HepG2 (cell line): ENCODE data around the gene LORICRIN. TPM values are rescaled to one million over a fixed set of nuclear protein-coding genes. Genes with fewer than 3 reads are reported as not detected.
"Not testable (repeated sequence)": the region's sequence is repeated elsewhere in the genome, so short reads cannot be mapped to it uniquely, and the experiment has no call there.

Experiments used
- ATAC-seq: fragments of 200-7000 bp; cut with Tn5 transposase; 3 replicates; pipeline ENCODE4 v1.9.1; 2020; ENCODE audit warnings: mild to moderate bottlenecking, moderate library complexity
- BruUV-seq: library from RNA; stranded (reverse); fragments of 400-500 nt; replicated peaks from 2 replicates; lab custom pipeline; 2021; lab: Mats Ljungman, UMichigan
- CTCF ChIA-PET: fragments of 300-600 bp; formaldehyde crosslinking; extraction: SDS; loops from one replicate; lab custom pipeline; 2021; ENCODE audit warnings: low total read pairs, inconsistent platforms, low intra/inter-chr PET ratio; lab: Yijun Ruan, JAX
- POLR2A ChIA-PET: fragments of 350-600 bp; sonication (Branson Sonifier 250); formaldehyde crosslinking; loops from one replicate; lab custom pipeline; 2020; ENCODE audit warnings: antibody characterized with exemption, inconsistent platforms; lab: Yijun Ruan, JAX
- DNase-seq: peaks from one replicate; pipeline ENCODE4 v3.0.0-alpha.2; 2015; ENCODE audit warnings: low spot score
- FAIRE-seq: peaks from 3 replicates; lab custom pipeline; 2011; peaks lifted over from hg19 to GRCh38; lab: Jason Lieb, UNC
- H2AFZ ChIP-seq: one replicate; pipeline ENCODE4 v1.6.1; 2011; ENCODE audit warnings: low read length, inconsistent platforms
- H3K27ac ChIP-seq: fragments of 300-600 bp; 3 replicates; pipeline ENCODE4 v1.8.0; 2011; ENCODE audit warnings: mixed run types, mild to moderate bottlenecking, mixed read lengths, low read length, inconsistent platforms; ENCODE audit not compliant: insufficient read depth; ENCODE audit errors: extremely low read length
- H3K27me3 ChIP-seq, 2 experiments: fragments of 200-600 bp in 1 of 2; 2 replicates in 1 of 2; 3 replicates in 1 of 2; pipeline versions ENCODE4 v1.6.0 to v1.8.0; 2011; ENCODE audit warnings: low read length in 2 of 2, mild to moderate bottlenecking in 2 of 2, moderate library complexity in 2 of 2, inconsistent platforms in 1 of 2; ENCODE audit not compliant: insufficient read depth in 2 of 2, control insufficient read depth in 1 of 2
- H3K36me3 ChIP-seq, 2 experiments: fragments of 200-600 bp in 1 of 2; replicated peaks in 1 of 2; 2 replicates in 1 of 2; 3 replicates in 1 of 2; pipeline versions ENCODE4 v1.5.1 to v1.8.0; 2011; ENCODE audit warnings: low read length in 2 of 2, inconsistent platforms in 1 of 2; ENCODE audit not compliant: insufficient read depth in 2 of 2, control insufficient read depth in 1 of 2
- H3K4me1 ChIP-seq: 2 replicates; pipeline ENCODE4 v1.5.1; 2012; ENCODE audit warnings: low read length, inconsistent platforms; ENCODE audit not compliant: insufficient read depth
- H3K4me2 ChIP-seq: 2 replicates; pipeline ENCODE4 v1.6.0; 2011; ENCODE audit warnings: low read depth, low read length, inconsistent platforms
- H3K4me3 ChIP-seq, 3 experiments: fragments of 200-600 bp in 1 of 3; sonication (generic), shearing (Covaris generic) in 1 of 3; replicated peaks in 1 of 3; 2 replicates each; pipeline ENCODE4 v1.5.1; 2011 to 2016; ENCODE audit warnings: low read length in 3 of 3, inconsistent platforms in 2 of 3, low read depth in 2 of 3, mild to moderate bottlenecking in 2 of 3, control low read depth in 1 of 3, mixed read lengths in 1 of 3; ENCODE audit not compliant: insufficient read depth in 1 of 3
- H3K79me2 ChIP-seq: one replicate; pipeline ENCODE4 v1.6.1; 2011; ENCODE audit warnings: low read length, inconsistent platforms; ENCODE audit not compliant: insufficient read depth
- H3K9ac ChIP-seq: 2 replicates; pipeline ENCODE4 v1.6.0; 2011; ENCODE audit warnings: mild to moderate bottlenecking, low read depth, low read length, inconsistent platforms; ENCODE audit not compliant: insufficient read depth
- H3K9me3 ChIP-seq: 2 replicates; pipeline ENCODE4 v1.5.1; 2012; ENCODE audit warnings: mild to moderate bottlenecking, low read length
- H4K20me1 ChIP-seq: 2 replicates; pipeline ENCODE4 v1.6.0; 2011; ENCODE audit warnings: inconsistent platforms, mild to moderate bottlenecking, low read length, moderate library complexity; ENCODE audit not compliant: insufficient read depth
- HNF4A ChIP-seq: sonication (generic); formaldehyde crosslinking; IDR thresholded peaks from 2 replicates; pipeline ENCODE4 v1.4.0; 2020; ENCODE audit warnings: missing genetic modification reagents
- KLF9 ChIP-seq: IDR thresholded peaks from 2 replicates; pipeline ENCODE4 v1.6.1; 2016; ENCODE audit warnings: low read depth
- NPAS2 ChIP-seq: sonication (generic); formaldehyde crosslinking; IDR thresholded peaks from 2 replicates; pipeline ENCODE4 v1.8.0; 2022; ENCODE audit warnings: mild to moderate bottlenecking, missing genetic modification reagents, borderline replicate concordance
- RAD21 ChIP-seq: fragments of 450-650 bp; formaldehyde crosslinking; IDR thresholded peaks from 2 replicates; pipeline ENCODE4 v1.5.0; 2020; ENCODE audit warnings: mild to moderate bottlenecking
- SMC3 ChIP-seq: IDR thresholded peaks from 2 replicates; pipeline ENCODE4 v1.6.1; 2011; ENCODE audit warnings: low read length, improper control_type of control experiment
- SPEN ChIP-seq: sonication (generic); formaldehyde crosslinking; IDR thresholded peaks from 2 replicates; pipeline ENCODE4 v1.5.1; 2020; ENCODE audit warnings: low read depth, mild to moderate bottlenecking, missing genetic modification reagents
- STAG1 ChIP-seq: sonication (generic); formaldehyde crosslinking; IDR thresholded peaks from 2 replicates; pipeline ENCODE4 v1.4.0; 2020; ENCODE audit warnings: missing genetic modification reagents
- ZKSCAN8 ChIP-seq: IDR thresholded peaks from 2 replicates; pipeline ENCODE4 v1.6.1; 2016; ENCODE audit warnings: borderline replicate concordance, missing genetic modification reagents, missing compliant biosample characterization
- WGBS: methylation state at CpG from one replicate; pipeline ENCODE4 v1.1.6; 2017; ENCODE audit warnings: low lambda C conversion rate; 5-methylcytosine and 5-hydroxymethylcytosine counted together
- in situ Hi-C: cut with HindIII; loops from 2 replicates; pipeline ENCODE4 v1.10.0; 2017; ENCODE audit warnings: low pct_unique_long_range_greater_than_20kb; ENCODE audit not compliant: extremely low pct_ligation_motif_present
- intact Hi-C: fragments of 100-400 bp; cut with micrococcal nuclease; formaldehyde crosslinking; loops from one replicate; pipeline ENCODE4 v1.10.0; 2022; ENCODE audit not compliant: unreplicated experiment
- polyA plus RNA-seq, 8 experiments: library from polyadenylated mRNA; depleted of rRNA in 3 of 8; stranded (reverse) in 7 of 8; unstranded in 1 of 8; fragments of >200 nt; fragmentation: Illumina TruSeq in 4 of 8; extraction: Trizol in 4 of 8; gene quantifications; 2 replicates each; pipeline versions ENCODE4 v1.2.1 to v1.2.3, GENCODE V29; 2011 to 2016; ENCODE audit warnings: low read depth in 4 of 8, missing spikeins in 1 of 8, mixed read lengths in 1 of 8; ENCODE audit not compliant: insufficient read depth in 1 of 8
- total RNA-seq, 5 experiments: library from RNA; depleted of rRNA; stranded (reverse); fragments of >200 nt; fragmentation: Illumina TruSeq; extraction: Trizol; gene quantifications; 2 replicates each; pipeline ENCODE4 v1.2.3, GENCODE V29; 2016; ENCODE audit warnings: low read depth in 1 of 5
- TF ChIP-seq, protein P1 (sequence below): sonication (generic); formaldehyde crosslinking; IDR thresholded peaks from 2 replicates; pipeline ENCODE4 v1.5.0; 2020; ENCODE audit warnings: mild to moderate bottlenecking, missing genetic modification reagents, moderate library complexity
- TF ChIP-seq, protein P2 (sequence below): sonication (generic); formaldehyde crosslinking; IDR thresholded peaks from 2 replicates; pipeline ENCODE4 v1.9.0; 2021; ENCODE audit warnings: missing genetic modification reagents, borderline replicate concordance
- TF ChIP-seq, protein P3 (sequence below): sonication (generic); formaldehyde crosslinking; IDR thresholded peaks from 2 replicates; pipeline ENCODE4 v1.5.1; 2020; ENCODE audit warnings: mild to moderate bottlenecking, missing genetic modification reagents, borderline replicate concordance

Gene LORICRIN
- total and polyA plus RNA-seq, 2 of the 13 experiments (the other 11 are each of a cell fraction or from before 2014, with no cell fraction given): not detected

DNA sequence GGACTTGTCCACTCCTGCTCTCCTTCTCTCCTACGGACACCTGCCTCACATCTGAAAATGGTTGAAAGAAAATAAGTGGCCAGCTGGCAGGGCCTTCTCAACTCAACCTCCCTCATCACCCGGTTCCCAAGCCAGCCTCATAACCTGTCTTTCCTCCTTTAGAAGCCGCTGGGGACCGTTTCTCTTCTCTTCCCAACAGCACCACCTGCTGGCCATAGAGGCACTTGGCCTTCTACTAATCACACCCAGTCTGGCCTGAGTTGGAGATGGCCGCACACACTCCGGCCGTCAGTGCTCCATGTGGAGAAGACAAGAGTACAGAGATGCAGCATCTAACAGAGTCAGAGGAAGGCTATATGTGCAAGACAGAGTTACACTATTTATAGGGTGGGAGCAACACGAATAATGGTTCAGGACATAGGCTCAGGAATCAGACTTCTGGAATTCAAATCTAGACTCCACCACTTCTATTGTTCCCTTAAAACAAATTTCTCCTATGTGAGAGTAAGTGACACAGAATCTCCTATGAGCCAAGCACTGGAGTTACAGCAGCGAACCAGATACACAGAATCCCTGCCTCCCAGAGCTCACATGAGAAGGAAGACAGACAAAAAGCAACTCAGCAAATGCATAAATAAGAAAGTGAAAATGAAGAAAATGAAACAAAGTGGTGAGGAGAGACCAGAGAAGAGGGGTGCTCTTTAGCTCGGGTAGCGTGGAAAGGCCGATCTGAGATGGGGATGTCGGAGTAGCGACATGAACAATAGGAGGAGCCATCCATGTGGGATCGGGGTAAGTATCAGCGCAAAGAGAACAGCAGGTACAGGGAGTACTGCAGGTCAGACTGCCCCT is 36.2 kb upstream of the LORICRIN start:
- POLR2A ChIA-PET, H4K20me1 ChIP-seq, H3K36me3 ChIP-seq, H3K9ac ChIP-seq, BruUV-seq, H3K9me3 ChIP-seq, H3K27ac ChIP-seq, H2AFZ ChIP-seq, intact Hi-C loops, H3K4me1 ChIP-seq, H3K79me2 ChIP-seq, H3K4me2 ChIP-seq, H3K4me3 ChIP-seq: not testable (repeated sequence)
- TF ChIP-seq RAD21 (CRISPR knock-in tag): peak; percentile 35; the same call in 1 of the 2 replicates
- TF ChIP-seq, protein P1, sequence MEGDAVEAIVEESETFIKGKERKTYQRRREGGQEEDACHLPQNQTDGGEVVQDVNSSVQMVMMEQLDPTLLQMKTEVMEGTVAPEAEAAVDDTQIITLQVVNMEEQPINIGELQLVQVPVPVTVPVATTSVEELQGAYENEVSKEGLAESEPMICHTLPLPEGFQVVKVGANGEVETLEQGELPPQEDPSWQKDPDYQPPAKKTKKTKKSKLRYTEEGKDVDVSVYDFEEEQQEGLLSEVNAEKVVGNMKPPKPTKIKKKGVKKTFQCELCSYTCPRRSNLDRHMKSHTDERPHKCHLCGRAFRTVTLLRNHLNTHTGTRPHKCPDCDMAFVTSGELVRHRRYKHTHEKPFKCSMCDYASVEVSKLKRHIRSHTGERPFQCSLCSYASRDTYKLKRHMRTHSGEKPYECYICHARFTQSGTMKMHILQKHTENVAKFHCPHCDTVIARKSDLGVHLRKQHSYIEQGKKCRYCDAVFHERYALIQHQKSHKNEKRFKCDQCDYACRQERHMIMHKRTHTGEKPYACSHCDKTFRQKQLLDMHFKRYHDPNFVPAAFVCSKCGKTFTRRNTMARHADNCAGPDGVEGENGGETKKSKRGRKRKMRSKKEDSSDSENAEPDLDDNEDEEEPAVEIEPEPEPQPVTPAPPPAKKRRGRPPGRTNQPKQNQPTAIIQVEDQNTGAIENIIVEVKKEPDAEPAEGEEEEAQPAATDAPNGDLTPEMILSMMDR (CRISPR knock-in tag): peak; percentile 86
- TF ChIP-seq SMC3: 0 out of 2 replicates have a peak, but pooled peaks have one; percentile 16
- peak; percentile 57 for TF ChIP-seq STAG1 (CRISPR knock-in tag)
- peaks cover 0 to 13% of the 10 kb centered on the region in 2 experiments; a peak in 3 of 5 replicates for H3K27me3 ChIP-seq
- FAIRE-seq: peak; percentile 90
- in situ Hi-C loops: loop anchor here (10.0 kb wide), 2 partner anchors 308 to 348 kb away; partner anchors contain the start of gene SMCP
- peak; percentile 98 for ATAC-seq
- 9% methylated on average over 15 of the region's 16 CpGs for WGBS
- CTCF ChIA-PET: interaction anchor here (1.2 to 1.3 kb wide), 2 partner anchors 305 to 352 kb away, joined by 6 to 7 read pairs; no protein-coding TSS in a partner anchor
- peak; percentile 36 for DNase-seq

DNA sequence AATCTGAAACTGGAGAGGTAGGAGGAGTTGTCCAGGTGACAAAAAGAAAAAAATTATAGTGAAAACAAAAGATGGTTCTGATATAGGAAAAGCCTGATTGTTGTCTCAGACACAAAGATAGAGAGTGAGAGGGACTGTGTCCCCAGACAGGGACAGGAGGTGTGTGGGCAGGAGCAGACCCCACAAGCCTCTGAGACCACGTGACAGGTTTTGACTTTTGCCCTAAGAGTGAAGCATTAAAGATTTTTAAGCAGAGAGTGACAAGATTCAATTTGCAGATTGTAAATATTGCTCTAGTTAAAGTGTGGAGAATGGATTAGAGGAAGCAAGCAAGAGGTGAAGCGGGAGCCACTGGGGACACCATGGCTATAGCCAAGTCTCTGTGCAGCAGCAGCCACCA is 31.7 kb upstream of the LORICRIN start:
- intact Hi-C loops (no loop called here), in situ Hi-C loops (loop anchor here (10.0 kb wide), 2 partner anchors 313 to 353 kb away; partner anchors contain the start of gene SMCP)
- H3K27me3 ChIP-seq: peaks cover 0 to 9% of the 10 kb centered on the region in 2 experiments; a peak in 4 of 5 replicates
- H3K4me3 ChIP-seq: no peak overlapping the region
- no peak for ATAC-seq
- ChIA-PET POLR2A (no interaction called here), CTCF (no interaction called here)
- H3K4me1 ChIP-seq: no peaks in the 10 kb centered on the region
- no peaks in the 10 kb centered on the region for H3K79me2 ChIP-seq
- FAIRE-seq: no peak
- H3K4me2 ChIP-seq: no peak overlapping the region
- H3K9me3 ChIP-seq: no peaks in the 10 kb centered on the region
- H2AFZ ChIP-seq: no peak overlapping the region
- WGBS: 0% methylated on average over 2 of the region's 2 CpGs
- H3K9ac ChIP-seq: no peak overlapping the region
- no peak overlapping the region for H3K27ac ChIP-seq
- DNase-seq: no peak
- no TSS peak for BruUV-seq
- H3K36me3 ChIP-seq: no peaks in the 10 kb centered on the region
- H4K20me1 ChIP-seq: no peaks in the 10 kb centered on the region
- no peak for TF ChIP-seq ZKSCAN8
- no peak for TF ChIP-seq NPAS2 (CRISPR knock-in tag)
- TF ChIP-seq, protein P2, sequence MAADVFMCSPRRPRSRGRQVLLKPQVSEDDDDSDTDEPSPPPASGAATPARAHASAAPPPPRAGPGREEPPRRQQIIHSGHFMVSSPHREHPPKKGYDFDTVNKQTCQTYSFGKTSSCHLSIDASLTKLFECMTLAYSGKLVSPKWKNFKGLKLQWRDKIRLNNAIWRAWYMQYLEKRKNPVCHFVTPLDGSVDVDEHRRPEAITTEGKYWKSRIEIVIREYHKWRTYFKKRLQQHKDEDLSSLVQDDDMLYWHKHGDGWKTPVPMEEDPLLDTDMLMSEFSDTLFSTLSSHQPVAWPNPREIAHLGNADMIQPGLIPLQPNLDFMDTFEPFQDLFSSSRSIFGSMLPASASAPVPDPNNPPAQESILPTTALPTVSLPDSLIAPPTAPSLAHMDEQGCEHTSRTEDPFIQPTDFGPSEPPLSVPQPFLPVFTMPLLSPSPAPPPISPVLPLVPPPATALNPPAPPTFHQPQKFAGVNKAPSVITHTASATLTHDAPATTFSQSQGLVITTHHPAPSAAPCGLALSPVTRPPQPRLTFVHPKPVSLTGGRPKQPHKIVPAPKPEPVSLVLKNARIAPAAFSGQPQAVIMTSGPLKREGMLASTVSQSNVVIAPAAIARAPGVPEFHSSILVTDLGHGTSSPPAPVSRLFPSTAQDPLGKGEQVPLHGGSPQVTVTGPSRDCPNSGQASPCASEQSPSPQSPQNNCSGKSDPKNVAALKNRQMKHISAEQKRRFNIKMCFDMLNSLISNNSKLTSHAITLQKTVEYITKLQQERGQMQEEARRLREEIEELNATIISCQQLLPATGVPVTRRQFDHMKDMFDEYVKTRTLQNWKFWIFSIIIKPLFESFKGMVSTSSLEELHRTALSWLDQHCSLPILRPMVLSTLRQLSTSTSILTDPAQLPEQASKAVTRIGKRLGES (CRISPR knock-in tag): no peak
- no peak for TF ChIP-seq KLF9 (CRISPR knock-in tag)
- no peak for TF ChIP-seq SPEN (CRISPR knock-in tag)
- no peak for TF ChIP-seq HNF4A (CRISPR knock-in tag)
- TF ChIP-seq, protein P3, sequence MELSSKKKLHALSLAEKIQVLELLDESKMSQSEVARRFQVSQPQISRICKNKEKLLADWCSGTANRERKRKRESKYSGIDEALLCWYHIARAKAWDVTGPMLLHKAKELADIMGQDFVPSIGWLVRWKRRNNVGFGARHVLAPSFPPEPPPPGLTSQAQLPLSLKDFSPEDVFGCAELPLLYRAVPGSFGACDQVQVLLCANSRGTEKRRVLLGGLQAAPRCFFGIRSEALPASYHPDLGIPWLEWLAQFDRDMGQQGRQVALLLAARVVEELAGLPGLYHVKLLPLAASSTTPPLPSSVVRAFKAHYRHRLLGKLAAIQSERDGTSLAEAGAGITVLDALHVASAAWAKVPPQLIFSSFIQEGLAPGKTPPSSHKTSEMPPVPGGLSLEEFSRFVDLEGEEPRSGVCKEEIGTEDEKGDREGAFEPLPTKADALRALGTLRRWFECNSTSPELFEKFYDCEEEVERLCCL (CRISPR knock-in tag): no peak
